Lung (tissue), 10 donors: ENCODE measurements around the gene TMEM191C. TPM values are rescaled to one million over a fixed set of nuclear protein-coding genes. Genes with fewer than 3 reads are reported as not detected.
"Not testable (repeated sequence)": the region's sequence is repeated elsewhere in the genome, so short reads cannot be mapped to it uniquely, and the experiment has no call there.

Experiments
- ATAC-seq: fragments of 200-7000 bp; cut with Tn5 transposase; one replicate; pipeline ENCODE4 v1.9.1; 2020; ENCODE audit warnings: moderate number of reproducible peaks; ENCODE audit not compliant: insufficient read depth, low FRiP score
- DNase-seq, 3 donors: peaks; one replicate each; pipeline ENCODE4 v3.0.0-alpha.2; 2013 to 2017
- H3K27ac ChIP-seq, 2 donors: one replicate each; pipeline ENCODE4 v1.5.1; 2013; ENCODE audit warnings: mild to moderate bottlenecking in 2 of 2, moderate library complexity in 2 of 2, control low read depth in 1 of 2, inconsistent platforms in 1 of 2, low read depth in 1 of 2, low read length in 1 of 2
- H3K27me3 ChIP-seq, 3 donors: one replicate each; pipeline ENCODE4 v1.5.1; 2013; ENCODE audit warnings: low read length in 2 of 3; ENCODE audit not compliant: control insufficient read depth in 3 of 3, insufficient read depth in 3 of 3
- H3K36me3 ChIP-seq, 4 donors: one replicate each; pipeline ENCODE4 v1.5.1; 2013; ENCODE audit warnings: low read length in 4 of 4, mild to moderate bottlenecking in 1 of 4, moderate library complexity in 1 of 4; ENCODE audit not compliant: control insufficient read depth in 4 of 4, insufficient read depth in 4 of 4
- H3K4me1 ChIP-seq, 5 donors: one replicate each; pipeline ENCODE4 v1.5.1; 2013; ENCODE audit warnings: low read length in 5 of 5, mild to moderate bottlenecking in 2 of 5, moderate library complexity in 1 of 5; ENCODE audit not compliant: control insufficient read depth in 5 of 5, insufficient read depth in 5 of 5
- H3K4me3 ChIP-seq: one replicate; pipeline ENCODE4 v1.5.1; 2013; ENCODE audit warnings: mild to moderate bottlenecking, control low read depth, moderate library complexity
- H3K9ac ChIP-seq, 2 donors: one replicate each; pipeline ENCODE4 v1.5.1; 2013; ENCODE audit warnings: low read length in 2 of 2, control low read depth in 1 of 2; ENCODE audit not compliant: insufficient read depth in 1 of 2
- H3K9me3 ChIP-seq, 4 donors: one replicate each; pipeline ENCODE4 v1.5.1; 2013; ENCODE audit warnings: low read length in 3 of 4, mild to moderate bottlenecking in 1 of 4, moderate library complexity in 1 of 4; ENCODE audit not compliant: control insufficient read depth in 4 of 4, insufficient read depth in 3 of 4
- WGBS, 2 donors: extraction: QIAGEN DNeasy Blood & Tissue Kit; methylation state at CpG; one replicate each; pipeline ENCODE4 v1.1.7; 2013; 5-methylcytosine and 5-hydroxymethylcytosine counted together
- polyA plus RNA-seq, 2 donors: library from polyadenylated mRNA; stranded (reverse); fragments of 200-250 nt; gene quantifications; one replicate each; pipeline ENCODE4 v1.2.1, GENCODE V29; 2013
- total RNA-seq, 2 donors: library from RNA; depleted of rRNA in 1 of 2; stranded (reverse); fragments of >200 nt in 1 of 2; gene quantifications; one replicate each; pipeline ENCODE4 v1.2.1, GENCODE V29; 2014 to 2021
- donor health status: Bipolar disorder and iron deficiency.
- donor health status: healthy.
- donor health status: DM: yes; HTN: yes; CAD: no.

TMEM191C gene
- total and polyA plus RNA-seq, 4 donors, result 0.31 to 4.7 (median 2.0) TPM

DNA sequence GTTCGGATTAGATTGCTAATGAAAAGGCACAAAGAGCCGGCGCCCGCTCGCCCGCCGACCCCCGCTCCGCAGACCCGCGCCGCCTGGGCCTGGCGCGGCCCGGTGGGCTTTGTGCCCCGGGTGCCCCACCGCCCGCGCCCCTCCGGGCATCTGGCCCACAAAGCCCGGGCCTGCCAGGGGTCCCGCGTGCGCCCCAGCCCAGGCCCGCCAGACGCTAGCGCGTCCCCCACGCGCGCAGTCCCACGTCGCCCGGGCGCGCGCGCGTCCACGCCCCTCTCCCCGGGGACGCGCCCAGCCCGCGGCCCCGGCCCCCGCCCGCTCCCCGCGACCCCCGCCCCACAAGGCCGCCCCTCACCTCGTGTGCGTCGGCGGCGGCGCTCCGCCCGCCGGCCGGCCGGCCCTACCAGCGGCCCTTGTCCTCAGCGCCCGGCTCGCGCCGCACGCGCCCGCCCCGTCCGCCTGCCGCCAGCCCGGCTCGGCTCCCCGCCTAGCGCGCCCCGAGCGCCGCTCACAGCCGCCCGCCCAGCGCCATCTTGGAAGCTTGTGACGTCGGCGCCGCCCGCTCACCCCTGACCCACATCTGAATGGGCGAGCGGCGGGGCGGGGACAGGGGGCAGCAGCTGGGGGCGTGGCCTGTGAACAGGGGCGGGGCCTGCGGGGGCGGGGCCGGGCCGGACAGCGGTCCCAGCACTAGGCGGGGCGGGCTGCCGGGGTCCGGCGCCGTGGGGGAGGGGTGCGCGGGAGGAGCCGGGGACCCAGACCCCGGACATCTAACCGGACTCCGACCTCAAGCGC, 50.0 kb downstream of the TMEM191C start:
- H3K4me3 ChIP-seq, H3K9me3 ChIP-seq, H3K36me3 ChIP-seq, DNase-seq, H3K27me3 ChIP-seq, H3K27ac ChIP-seq, H3K9ac ChIP-seq, H3K4me1 ChIP-seq: not testable (repeated sequence)
- ATAC-seq, result peak; percentile 84
- WGBS, 2 donors, result no CpG with 5 or more reads among the region's 115 CpGs

Other genes with a start within 250 kb of the TMEM191C start
- gene RIMBP3B, start 83.6 kb upstream of the TMEM191C start, total RNA-seq, result under 1 TPM; 0.09 to 0.21 TPM
- under 1 TPM in 1 of 2 donors, not detected in 1; 0.08 TPM for gene RIMBP3B, start 83.6 kb upstream of the TMEM191C start, polyA plus RNA-seq
- gene HIC2, start 50.0 kb upstream of the TMEM191C start, total RNA-seq, result 1 to 10 TPM; 3.8 to 6.1 TPM
- gene HIC2, start 50.0 kb upstream of the TMEM191C start, polyA plus RNA-seq, result 1 to 10 TPM; 1.8 to 1.9 TPM
- gene RIMBP3C, start 84.1 kb downstream of the TMEM191C start, total RNA-seq, result under 1 TPM in 1 of 2 donors, not detected in 1; 0.40 TPM
- gene RIMBP3C, start 84.1 kb downstream of the TMEM191C start, polyA plus RNA-seq, result under 1 TPM; 0.05 to 0.10 TPM
- 10 to 100 TPM; 37.2 to 41.6 TPM for gene UBE2L3, start 100.3 kb downstream of the TMEM191C start, total RNA-seq
- gene UBE2L3, start 100.3 kb downstream of the TMEM191C start, polyA plus RNA-seq, result 10 to 100 TPM; 46.3 to 63.0 TPM
- 10 to 100 TPM; 11.0 to 26.2 TPM for gene YDJC, start 162.6 kb downstream of the TMEM191C start, total RNA-seq
- 10 to 100 TPM; 36.5 to 41.1 TPM for gene YDJC, start 162.6 kb downstream of the TMEM191C start, polyA plus RNA-seq
- under 1 TPM; 0.71 to 0.74 TPM for gene CCDC116, start 165.4 kb downstream of the TMEM191C start, total RNA-seq
- gene CCDC116, start 165.4 kb downstream of the TMEM191C start, polyA plus RNA-seq, result under 1 TPM; 0.37 to 0.73 TPM
- gene SDF2L1, start 174.9 kb downstream of the TMEM191C start, total RNA-seq, result 100 to 1,000 TPM in 1 of 2 donors, 1 to 10 TPM in 1; 7.3 to 116 TPM
- gene SDF2L1, start 174.9 kb downstream of the TMEM191C start, polyA plus RNA-seq, result 100 to 1,000 TPM in 1 of 2 donors, 10 to 100 TPM in 1; 40.0 to 200 TPM
- 10 to 100 TPM; 34.4 to 44.0 TPM for gene PPIL2, start 198.6 kb downstream of the TMEM191C start, total RNA-seq
- gene PPIL2, start 198.6 kb downstream of the TMEM191C start, polyA plus RNA-seq, result 10 to 100 TPM; 23.0 to 29.8 TPM